Panc1 (cell line): ENCODE measurements around the gene PNLIPRP2. TPM values are rescaled to one million over a fixed set of nuclear protein-coding genes. Genes with fewer than 3 reads are reported as not detected.

Experiments used
- ATAC-seq: fragments of 200-7000 bp; cut with Tn5 transposase; 2 replicates; pipeline ENCODE4 v1.9.1; 2020; ENCODE audit warnings: mild to moderate bottlenecking, moderate library complexity
- BruUV-seq: library from RNA; stranded (reverse); fragments of 400-500 nt; replicated peaks from 2 replicates; lab custom pipeline; 2021; lab: Mats Ljungman, UMichigan
- CTCF ChIA-PET: fragments of 300-600 bp; sonication (Branson Sonifier 250); formaldehyde crosslinking; loops from one replicate; lab custom pipeline; 2022; ENCODE audit warnings: antibody characterized with exemption; lab: Charles Lee
- POLR2A ChIA-PET: fragments of 300-600 bp; sonication (Branson Sonifier 250); formaldehyde crosslinking; loops from one replicate; lab custom pipeline; 2022; ENCODE audit warnings: antibody characterized with exemption; lab: Charles Lee
- DNase-seq: peaks from one replicate; pipeline ENCODE4 v3.0.0-alpha.2; 2010; ENCODE audit warnings: low read depth, low spot score
- H3K27ac ChIP-seq: 2 replicates; pipeline ENCODE4 v1.5.1; 2011; ENCODE audit warnings: mild to moderate bottlenecking, low read length, inconsistent platforms
- H3K27me3 ChIP-seq: fragments of 200-500 bp; sonication (Bioruptor generic); 2 replicates; pipeline ENCODE4 v1.6.0; 2014; ENCODE audit warnings: low read length, inconsistent platforms; ENCODE audit not compliant: control insufficient read depth, insufficient read depth
- H3K36me3 ChIP-seq: fragments of 200-500 bp; sonication (Bioruptor generic); 2 replicates; pipeline ENCODE4 v1.5.1; 2014; ENCODE audit warnings: inconsistent platforms, mild to moderate bottlenecking, low read length, moderate library complexity; ENCODE audit not compliant: control insufficient read depth, insufficient read depth
- H3K4me1 ChIP-seq: 2 replicates; pipeline ENCODE4 v1.5.1; 2011; ENCODE audit warnings: inconsistent platforms, mild to moderate bottlenecking, low read length, moderate library complexity; ENCODE audit not compliant: control insufficient read depth, insufficient read depth
- H3K4me3 ChIP-seq, 2 experiments: 2 replicates each; pipeline ENCODE4 v1.5.1; 2011 to 2012; ENCODE audit warnings: low read depth in 2 of 2, low read length in 2 of 2, mild to moderate bottlenecking in 2 of 2, inconsistent platforms in 1 of 2, moderate library complexity in 1 of 2
- H3K9me3 ChIP-seq: fragments of 200-500 bp; sonication (Bioruptor generic); 2 replicates; pipeline ENCODE4 v1.5.1; 2014; ENCODE audit warnings: low read depth, mild to moderate bottlenecking, inconsistent platforms, low read length, moderate library complexity; ENCODE audit not compliant: control insufficient read depth, insufficient read depth
- CTCF ChIP-seq: fragments of 450-650 bp; IDR thresholded peaks from 2 replicates; pipeline ENCODE4 v1.5.1; 2017; ENCODE audit warnings: mild to moderate bottlenecking
- POLR2AphosphoS5 ChIP-seq: IDR thresholded peaks from 2 replicates; pipeline ENCODE4 v1.6.1; 2012; ENCODE audit warnings: mild to moderate bottlenecking, low read depth, low read length, moderate library complexity
- REST ChIP-seq, 2 experiments: IDR thresholded peaks; 2 replicates each; pipeline ENCODE4 v1.6.1; 2011 to 2012; ENCODE audit warnings: low read depth in 2 of 2, control low read depth in 1 of 2, low read length in 1 of 2, mild to moderate bottlenecking in 1 of 2, moderate library complexity in 1 of 2; ENCODE audit not compliant: insufficient read depth in 1 of 2
- SIN3A ChIP-seq: IDR thresholded peaks from 2 replicates; pipeline ENCODE4 v1.6.1; 2012; ENCODE audit warnings: low read depth, mild to moderate bottlenecking, low read length, moderate library complexity, borderline replicate concordance; ENCODE audit not compliant: insufficient read depth
- TCF7L2 ChIP-seq: IDR thresholded peaks from 2 replicates; pipeline ENCODE4 v1.6.1; 2011; ENCODE audit warnings: mild to moderate bottlenecking, low read depth, low read length, inconsistent platforms
- in situ Hi-C: cut with HindIII; loops from 2 replicates; pipeline ENCODE4 v1.10.0; 2016; ENCODE audit warnings: low sequenced_read_pairs, low pct_unique_long_range_greater_than_20kb
- intact Hi-C: fragments of 100-400 bp; cut with micrococcal nuclease; formaldehyde crosslinking; loops from one replicate; pipeline ENCODE4 v1.10.0; 2022; ENCODE audit not compliant: unreplicated experiment
- total RNA-seq: library from RNA; stranded (reverse); gene quantifications from one replicate; pipeline ENCODE4 v1.2.1, GENCODE V29; 2021; ENCODE audit not compliant: unreplicated experiment

Gene PNLIPRP2
- total RNA-seq, 1 experiment from 2014 or later, result 0.72 TPM

- DNase-seq (no peak), ATAC-seq (no peak)
- ChIA-PET POLR2A (no interaction called here), CTCF (no interaction called here)
- Histone ChIP-seq H3K27me3 (no peaks in the 10 kb centered on the region), H3K36me3 (no peaks in the 10 kb centered on the region), H3K27ac (no peak overlapping the region), H3K4me1 (no peaks in the 10 kb centered on the region), H3K9me3 (no peaks in the 10 kb centered on the region), H3K4me3 (no peak overlapping the region)
- in situ Hi-C loops, result no loop called here
- intact Hi-C loops, result no loop called here
- TF ChIP-seq CTCF, result no peak
- no peak for TF ChIP-seq REST (IDR thresholded peaks at IDR 0.05; ENCODE audit: insufficient read depth in 1 of 2, low read depth in 2 of 2, low read length in 1 of 2)
- no peak for TF ChIP-seq TCF7L2
- no peak for TF ChIP-seq POLR2AphosphoS5
- TF ChIP-seq SIN3A, result no peak
- no TSS peak for BruUV-seq
Observed at GRCh38 chr10:116589926-116590325, 30.8 kb upstream of the PNLIPRP2 start.

GRCh38 chr10:116590590-116591444, 29.9 kb upstream of the PNLIPRP2 start, which contains the start of gene PNLIPRP1:
TSS of gene PNLIPRP1 (plus strand) at chr10:116590959. CDS start at chr10:116591130, 171 bp downstream.
- in situ Hi-C loops (no loop called here), intact Hi-C loops (no loop called here)
- Histone ChIP-seq H3K36me3 (no peaks in the 10 kb centered on the region), H3K4me3 (no peak within 1 kb of the TSS), H3K4me1 (no peaks in the 10 kb centered on the region), H3K27me3 (0 out of 2 replicates have a peak, but pooled peaks cover 2% of the 10 kb centered on the region), H3K27ac (no peak within 1 kb of the TSS), H3K9me3 (no peaks in the 10 kb centered on the region)
- BruUV-seq, result no TSS peak
- ATAC-seq (no peak), DNase-seq (no peak)
- ChIA-PET POLR2A (no interaction called here), CTCF (no interaction called here)
- TF ChIP-seq CTCF, result no peak
- no peak for TF ChIP-seq POLR2AphosphoS5
- no peak for TF ChIP-seq REST (IDR thresholded peaks at IDR 0.05; ENCODE audit: insufficient read depth in 1 of 2, low read depth in 2 of 2, low read length in 1 of 2)
- TF ChIP-seq TCF7L2, result no peak
- TF ChIP-seq SIN3A, result no peak
